ENCODE measurements around the gene MRPS31. TPM values are rescaled to one million over a fixed set of nuclear protein-coding genes. Genes with fewer than 3 reads are reported as not detected.

MRPS31 gene
- total RNA-seq, 4 donors from 2014 or later = 12.2 to 24.3 (median 22.1) TPM

- peaks cover 0 to 36% (median 2%) of the 10 kb centered on the region in 4 donors for H3K9me3 ChIP-seq
- WGBS, 2 donors = 81 to 85% methylated on average over 6 to 7 of the region's 7 CpGs
- H3K4me3 ChIP-seq = no peak overlapping the region
- H3K4me1 ChIP-seq = no peaks in the 10 kb centered on the region
- TF ChIP-seq POLR2A (IDR thresholded peaks at IDR 0.05) = no peak
- TF ChIP-seq CTCF (IDR thresholded peaks at IDR 0.05) = peak in 2 of 5 experiments; percentile 7 to 23
- TF ChIP-seq EP300 (IDR thresholded peaks at IDR 0.05) = no peak
- peaks cover 0 to 89% (median 8%) of the 10 kb centered on the region in 3 donors for H3K36me3 ChIP-seq
- no peak overlapping the region for H3K27ac ChIP-seq
- no peak for DNase-seq (ENCODE audit: low spot score in 2 of 2)
- no peaks in the 10 kb centered on the region for H3K27me3 ChIP-seq
Measured at GRCh38 chr13:40813667-40814454, 42.9 kb upstream of the MRPS31 start.

GRCh38 chr13:40812724-40813445 lies 41.9 kb upstream of the MRPS31 start:
- DNase-seq (ENCODE audit: low spot score in 2 of 2) = no peak
- Histone ChIP-seq H3K9me3 (peaks cover 0 to 33% (median 2%) of the 10 kb centered on the region in 4 donors), H3K27ac (no peak overlapping the region), H3K27me3 (no peaks in the 10 kb centered on the region), H3K36me3 (peaks cover 0 to 89% (median 8%) of the 10 kb centered on the region in 3 donors), H3K4me3 (no peak overlapping the region), H3K4me1 (no peaks in the 10 kb centered on the region)
- TF ChIP-seq EP300 (IDR thresholded peaks at IDR 0.05) = no peak
- TF ChIP-seq CTCF (IDR thresholded peaks at IDR 0.05) = no peak
- TF ChIP-seq POLR2A (IDR thresholded peaks at IDR 0.05) = no peak
- WGBS, 2 donors = 86 to 100% methylated on average over 1 to 2 of the region's 6 CpGs

GRCh38 chr13:40812102-40812501 lies 41.1 kb upstream of the MRPS31 start:
- Histone ChIP-seq H3K9me3 (peaks cover 0 to 26% (median 2%) of the 10 kb centered on the region in 4 donors), H3K27ac (no peak overlapping the region), H3K4me1 (no peaks in the 10 kb centered on the region), H3K27me3 (no peaks in the 10 kb centered on the region), H3K36me3 (peaks cover 0 to 93% (median 8%) of the 10 kb centered on the region in 3 donors), H3K4me3 (no peak overlapping the region)
- WGBS, 2 donors = 73 to 81% methylated on average over 4 of the region's 4 CpGs
- no peak for DNase-seq (ENCODE audit: low spot score in 2 of 2)
- TF ChIP-seq CTCF (IDR thresholded peaks at IDR 0.05) (no peak), EP300 (IDR thresholded peaks at IDR 0.05) (no peak), POLR2A (IDR thresholded peaks at IDR 0.05) (no peak)

- TF ChIP-seq POLR2A (IDR thresholded peaks at IDR 0.05) (no peak), EP300 (IDR thresholded peaks at IDR 0.05) (no peak), CTCF (IDR thresholded peaks at IDR 0.05) (no peak)
- H3K9me3 ChIP-seq = peaks cover 0 to 2% (median 0%) of the 10 kb centered on the region in 4 donors
- no peak overlapping the region for H3K4me3 ChIP-seq
- H3K27me3 ChIP-seq = no peaks in the 10 kb centered on the region
- H3K27ac ChIP-seq = no peak overlapping the region
- 92 to 95% methylated on average over 5 of the region's 5 CpGs for WGBS, 2 donors
- DNase-seq (ENCODE audit: low spot score in 2 of 2) = no peak
- no peaks in the 10 kb centered on the region for H3K4me1 ChIP-seq
- peaks cover 0 to 99% (median 8%) of the 10 kb centered on the region in 3 donors for H3K36me3 ChIP-seq
Measured at GRCh38 chr13:40809471-40809870, 38.5 kb upstream of the MRPS31 start.

- no peaks in the 10 kb centered on the region for H3K4me1 ChIP-seq
- peaks cover 0 to 98% (median 11%) of the 10 kb centered on the region in 3 donors for H3K36me3 ChIP-seq
- no peaks in the 10 kb centered on the region for H3K27me3 ChIP-seq
- DNase-seq (ENCODE audit: low spot score in 2 of 2) = no peak
- 81 to 85% methylated on average over 1 of the region's 1 CpG for whole genome bisulfite sequencing, 2 donors
- no peak overlapping the region for H3K4me3 ChIP-seq
- H3K9me3 ChIP-seq = no peaks in the 10 kb centered on the region
- TF ChIP-seq CTCF (IDR thresholded peaks at IDR 0.05) = no peak
- TF ChIP-seq POLR2A (IDR thresholded peaks at IDR 0.05) = no peak
- no peak for TF ChIP-seq EP300 (IDR thresholded peaks at IDR 0.05)
- no peak overlapping the region for H3K27ac ChIP-seq
Measured at GRCh38 chr13:40806241-40806640, 35.3 kb upstream of the MRPS31 start.

Data from tibial nerve (tissue), 4 donors.